Gastroesophageal sphincter (tissue), 2 donors: ENCODE results near the gene SFMBT2.

ENCODE experiments used
- EP300 ChIP-seq: sonication (generic); formaldehyde crosslinking; IDR thresholded peaks from one replicate; pipeline ENCODE4 v1.6.1; 2017; ENCODE audit warnings: antibody characterized with exemption, mild to moderate bottlenecking
- POLR2A ChIP-seq, 2 donors: fragments of 450-650 bp; IDR thresholded peaks; one replicate each; pipeline ENCODE4 v1.6.1; 2017; ENCODE audit warnings: antibody characterized with exemption in 2 of 2, mild to moderate bottlenecking in 2 of 2, moderate library complexity in 1 of 2
- POLR2AphosphoS5 ChIP-seq: sonication (generic); formaldehyde crosslinking; IDR thresholded peaks from one replicate; pipeline ENCODE4 v1.6.1; 2017; ENCODE audit warnings: antibody characterized with exemption

GRCh38 chr10:7318836-7319235, 92.0 kb downstream of the SFMBT2 start:
- no peak for TF ChIP-seq POLR2A (IDR thresholded peaks at IDR 0.05)
- no peak for TF ChIP-seq EP300
- TF ChIP-seq POLR2AphosphoS5 = no peak
